ENCODE results near the gene ARHGAP11B.
"Not testable (repeated sequence)": the region's sequence is repeated elsewhere in the genome, so short reads cannot be mapped to it uniquely, and the experiment has no call there.

ARHGAP11B gene
- long read RNA-seq, donor 1, result 0 reads
- long read RNA-seq, donor 2, result 0 reads
- long read RNA-seq, donor 3, partial matches to known transcripts, result 0 of 1 reads
- long read RNA-seq, donor 3, other reads (novel, unspliced or antisense), result 0 of 1 reads
- long read RNA-seq, donor 4, result 0 reads
- long read RNA-seq, donor 5, result 0 reads
- long read RNA-seq, donor 6, result 0 reads
- long read RNA-seq, donor 7, result 0 reads
- long read RNA-seq, donor 8, result 0 reads
- long read RNA-seq, donor 9, result 0 reads
- long read RNA-seq, donor 10, result 0 reads
- long read RNA-seq, donor 11, result 0 reads
- long read RNA-seq, donor 12, partial matches to known transcripts, result 0 of 1 reads
- long read RNA-seq, donor 12, other reads (novel, unspliced or antisense), result 0 of 1 reads
- long read RNA-seq, donor 13, result 0 reads
- long read RNA-seq, donor 14, result 0 reads
- long read RNA-seq, donor 15, result 0 reads
- long read RNA-seq, donor 16, result 0 reads

- DNase-seq, result peak; percentile 96
Measured at GRCh38 chr15:30625436-30626193, at the start of gene ARHGAP11B. TSS of gene ARHGAP11B (plus strand) at chr15:30626128.

- not testable (repeated sequence) for DNase-seq
Measured at GRCh38 chr15:30579394-30579970, 46.4 kb upstream of the ARHGAP11B start.

GRCh38 chr15:30580716-30581115 is 45.2 kb upstream of the ARHGAP11B start:
- not testable (repeated sequence) for DNase-seq

DNA sequence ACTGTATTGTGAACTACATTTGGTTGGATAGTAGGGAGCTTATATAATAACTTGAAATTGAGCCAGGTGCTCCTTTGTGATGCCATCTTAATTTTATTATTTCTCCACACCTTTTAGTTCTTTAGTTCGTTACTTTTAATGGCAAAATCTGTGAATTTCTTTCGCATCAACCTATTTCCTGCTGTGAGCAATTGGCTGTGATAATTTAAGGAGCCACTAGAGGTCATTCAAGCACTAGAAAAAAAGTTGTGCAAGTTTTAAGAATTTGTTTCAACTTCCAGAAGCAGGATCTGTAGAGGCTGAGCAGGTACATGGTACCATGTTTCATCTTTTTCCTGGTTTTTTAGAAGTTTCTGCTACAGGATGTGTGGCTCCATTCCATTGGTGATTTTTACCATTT is 27.0 kb upstream of the ARHGAP11B start:
- DNase-seq, result not testable (repeated sequence)

GRCh38 chr15:30603796-30604195 is 22.1 kb upstream of the ARHGAP11B start, which contains the start of gene GOLGA8H:
TSS of gene GOLGA8H (plus strand) at chr15:30604028. CDS start at chr15:30604126, 98 bp downstream.
- not testable (repeated sequence) for DNase-seq

DNA sequence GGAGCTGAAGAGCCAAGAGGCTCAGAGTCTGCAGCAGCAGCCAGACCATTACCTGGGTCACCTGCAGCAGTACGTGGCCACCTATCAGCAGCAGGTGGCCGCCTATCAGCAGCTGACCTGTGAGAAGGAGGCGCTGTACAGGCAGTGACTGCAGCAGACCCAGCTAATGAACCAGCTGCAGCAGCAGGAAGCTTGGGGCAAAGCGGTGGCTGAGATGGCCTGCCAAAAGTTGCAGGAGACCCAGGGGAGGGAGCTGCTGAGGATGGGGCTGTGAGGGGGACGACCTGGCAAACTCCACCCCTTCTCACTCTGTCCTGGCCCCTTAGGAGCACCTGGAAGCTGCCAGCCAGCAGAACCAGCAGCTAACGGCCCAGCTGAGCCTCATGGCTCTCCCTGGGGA is 13.7 kb upstream of the ARHGAP11B start:
- DNase-seq, result not testable (repeated sequence)

- not testable (repeated sequence) for DNase-seq
Measured at GRCh38 chr15:30621342-30621741, 4.6 kb upstream of the ARHGAP11B start.

GRCh38 chr15:30626194-30626565 is 252 bp downstream of the ARHGAP11B start:
- not testable (repeated sequence) for DNase-seq

DNA sequence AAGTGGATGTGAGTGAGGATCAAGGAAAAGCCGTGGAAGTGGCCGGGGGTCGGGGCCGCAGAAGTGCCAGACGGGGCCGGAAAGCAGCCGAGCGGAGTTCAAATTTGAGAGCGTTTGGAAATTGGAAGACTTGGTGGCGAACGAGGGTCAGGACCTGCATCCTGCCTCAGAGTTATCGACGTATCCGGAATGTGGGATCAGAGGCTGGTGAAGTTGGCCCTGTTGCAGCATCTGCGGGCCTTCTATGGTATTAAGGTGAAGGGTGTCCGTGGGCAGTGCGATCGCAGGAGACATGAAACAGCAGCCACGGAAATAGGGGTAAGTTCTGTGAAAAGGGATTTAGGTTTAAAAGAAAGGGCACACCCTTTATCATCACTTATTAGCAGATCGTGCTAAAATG is 704 bp downstream of the ARHGAP11B start:
- DNase-seq, result not testable (repeated sequence)

GRCh38 chr15:30650012-30650929 is 24.3 kb downstream of the ARHGAP11B start:
- no peak for DNase-seq

- peak; percentile 4 for DNase-seq
Measured at GRCh38 chr15:30661154-30661553, 35.2 kb downstream of the ARHGAP11B start.

GRCh38 chr15:30669621-30670020 is 43.7 kb downstream of the ARHGAP11B start:
- DNase-seq, result not testable (repeated sequence)

DNA sequence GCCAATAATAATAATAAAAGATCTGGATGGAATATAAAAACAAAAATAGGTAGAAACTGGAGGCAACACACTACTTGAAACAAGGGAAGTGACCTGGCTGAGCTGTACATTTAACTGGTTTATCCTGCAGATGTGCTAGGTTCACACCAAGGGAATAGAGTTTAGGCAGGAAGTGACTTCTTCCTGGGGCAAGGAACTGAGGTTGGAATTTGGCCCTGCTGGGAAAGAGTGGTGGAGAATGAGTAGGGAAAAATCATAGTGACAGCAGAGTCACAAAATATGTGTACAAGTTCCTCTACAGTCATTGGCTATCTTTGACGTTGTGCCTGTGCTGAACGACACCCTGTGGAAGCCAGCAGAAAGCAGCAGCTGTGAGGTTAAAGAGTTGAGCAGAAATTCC is 44.1 kb downstream of the ARHGAP11B start:
- DNase-seq, result no peak

GRCh38 chr15:30671309-30671708 is 45.4 kb downstream of the ARHGAP11B start:
- DNase-seq, result no peak

GRCh38 chr15:30675126-30675525 is 49.2 kb downstream of the ARHGAP11B start:
- no peak for DNase-seq

- not testable (repeated sequence) for DNase-seq
Measured at GRCh38 chr15:30675891-30676290, 50.0 kb downstream of the ARHGAP11B start.

GRCh38 chr15:30680997-30681396 is 55.1 kb downstream of the ARHGAP11B start:
- DNase-seq, result not testable (repeated sequence)

DNA sequence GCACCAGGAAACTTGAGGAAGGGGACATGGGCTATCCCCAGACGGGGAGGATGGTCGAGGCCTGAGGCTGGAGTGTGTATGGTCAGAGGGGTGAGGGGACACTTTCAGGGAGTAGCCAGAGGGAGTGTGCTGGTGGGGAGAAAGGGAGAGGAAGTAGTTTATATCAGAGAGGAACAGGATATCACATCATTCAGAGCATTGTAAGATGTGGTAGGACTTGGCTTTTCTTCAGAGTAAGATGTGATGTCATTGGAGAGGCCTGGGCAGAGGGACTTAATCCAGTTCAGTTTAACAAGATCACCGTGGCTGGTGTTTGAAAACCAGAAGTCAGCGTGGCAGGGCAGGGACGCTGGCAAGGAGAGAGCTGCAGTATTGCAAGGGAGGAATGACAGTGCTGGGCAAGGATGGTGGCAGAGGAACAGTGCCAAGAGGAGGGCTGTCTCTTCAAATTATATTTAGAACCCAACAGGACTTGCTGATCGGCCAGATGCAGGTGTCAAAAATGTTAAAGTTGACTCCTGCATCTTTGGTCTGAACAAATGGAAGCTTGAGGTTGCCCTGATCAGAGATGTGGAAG is 59.9 kb downstream of the ARHGAP11B start:
- not testable (repeated sequence) for DNase-seq

DNA sequence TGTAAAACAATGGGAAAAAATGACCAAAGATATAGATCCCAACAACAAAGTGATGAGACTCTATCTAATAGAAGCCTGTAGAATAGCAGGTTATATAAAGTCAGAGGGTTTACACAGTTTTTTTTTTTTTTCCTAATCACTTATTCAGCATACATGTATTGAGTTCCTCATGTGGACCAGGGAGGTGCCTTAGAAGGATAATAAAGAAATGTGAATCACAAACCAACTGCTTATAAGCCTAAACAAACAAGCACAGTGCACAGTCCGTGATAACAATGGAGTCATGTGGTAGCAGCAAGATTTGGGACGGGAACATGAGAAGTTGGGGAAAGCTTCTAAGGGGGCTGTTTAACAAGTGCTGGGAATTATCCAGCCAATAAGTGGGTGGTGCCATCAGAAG is 60.7 kb downstream of the ARHGAP11B start:
- DNase-seq, result not testable (repeated sequence)
